DOHH2 (cell line): Measurements from ENCODE around the gene MEST.

Experiments used
- H3F3A ChIP-seq: fragments of 200-600 bp; sonication (generic), shearing (Covaris generic); 2 replicates; pipeline ENCODE4 v1.6.0; 2016; ENCODE audit warnings: antibody characterized with exemption, mild to moderate bottlenecking; ENCODE audit not compliant: control insufficient read depth, insufficient read depth
- H3K27ac ChIP-seq: fragments of 200-600 bp; sonication (generic); 2 replicates; pipeline ENCODE4 v1.5.1; 2014; ENCODE audit warnings: low read depth, mild to moderate bottlenecking, low read length, moderate library complexity
- H3K27me3 ChIP-seq: fragments of 200-600 bp; sonication (generic); 2 replicates; pipeline ENCODE4 v1.6.1; 2014; ENCODE audit warnings: mild to moderate bottlenecking, low read length, mixed read lengths; ENCODE audit not compliant: control insufficient read depth
- H3K36me3 ChIP-seq: fragments of 200-600 bp; sonication (generic); 2 replicates; pipeline ENCODE4 v1.6.1; 2014; ENCODE audit warnings: mild to moderate bottlenecking, low read length, moderate library complexity, mixed read lengths; ENCODE audit not compliant: control insufficient read depth
- H3K4me1 ChIP-seq: fragments of 200-600 bp; sonication (generic); 2 replicates; pipeline ENCODE4 v1.6.1; 2014; ENCODE audit warnings: mild to moderate bottlenecking, low read length, mixed read lengths; ENCODE audit not compliant: control insufficient read depth
- H3K4me2 ChIP-seq: fragments of 200-600 bp; sonication (generic); 2 replicates; pipeline ENCODE4 v1.6.0; 2014; ENCODE audit warnings: mild to moderate bottlenecking, low read length, moderate library complexity
- H3K4me3 ChIP-seq: fragments of 200-600 bp; sonication (generic); 2 replicates; pipeline ENCODE4 v1.5.1; 2014; ENCODE audit warnings: mild to moderate bottlenecking, low read length, mixed read lengths
- H3K79me2 ChIP-seq: fragments of 200-600 bp; sonication (generic); 2 replicates; pipeline ENCODE4 v1.6.1; 2014; ENCODE audit warnings: mild to moderate bottlenecking, low read length, mixed read lengths; ENCODE audit not compliant: control insufficient read depth
- H3K9me2 ChIP-seq: fragments of 200-600 bp; sonication (generic); replicated peaks from 2 replicates; pipeline ENCODE4 v1.6.1; 2014; ENCODE audit warnings: mild to moderate bottlenecking, low read length, mixed read lengths; ENCODE audit not compliant: control insufficient read depth
- H3K9me3 ChIP-seq: fragments of 200-600 bp; sonication (generic); 2 replicates; pipeline ENCODE4 v1.6.1; 2014; ENCODE audit warnings: antibody characterized with exemption, low read length, mixed read lengths; ENCODE audit not compliant: control insufficient read depth, insufficient read depth
- H4K20me1 ChIP-seq: fragments of 200-600 bp; sonication (generic); 2 replicates; pipeline ENCODE4 v1.6.0; 2014; ENCODE audit warnings: low read depth, mild to moderate bottlenecking, antibody characterized with exemption, low read length, moderate library complexity; ENCODE audit not compliant: control insufficient read depth, insufficient read depth
- CTCF ChIP-seq: fragments of 200-600 bp; sonication (generic); IDR thresholded peaks from one replicate; pipeline ENCODE4 v1.5.1; 2014; ENCODE audit warnings: antibody characterized with exemption, mild to moderate bottlenecking, low read depth, low read length; ENCODE audit not compliant: poor library complexity, severe bottlenecking
- EZH2phosphoT487 ChIP-seq: fragments of 200-600 bp; sonication (generic); IDR thresholded peaks from 2 replicates; pipeline ENCODE4 v1.6.1; 2017; ENCODE audit warnings: borderline replicate concordance, mild to moderate bottlenecking, antibody characterized with exemption, low read length, moderate library complexity, mixed read lengths

Gene MEST

GRCh38 chr7:130481898-130482297, 10.0 kb upstream of the MEST start:
- no peaks in the 10 kb centered on the region for H4K20me1 ChIP-seq
- H3K4me3 ChIP-seq = no peak overlapping the region
- H3K4me2 ChIP-seq = no peak overlapping the region
- H3K36me3 ChIP-seq = no peaks in the 10 kb centered on the region
- H3K79me2 ChIP-seq = no peaks in the 10 kb centered on the region
- H3F3A ChIP-seq = no peaks in the 10 kb centered on the region
- no peaks in the 10 kb centered on the region for H3K9me3 ChIP-seq
- H3K27me3 ChIP-seq = peaks cover 46% of the 10 kb centered on the region
- H3K4me1 ChIP-seq = peaks cover 10% of the 10 kb centered on the region
- H3K9me2 ChIP-seq = no peaks in the 10 kb centered on the region
- TF ChIP-seq CTCF (no peak), EZH2phosphoT487 (no peak)
- H3K27ac ChIP-seq = no peak overlapping the region

- Histone ChIP-seq H3K27me3 (peaks cover 54% of the 10 kb centered on the region), H3K4me2 (no peak overlapping the region), H3K4me1 (peaks cover 13% of the 10 kb centered on the region), H3K9me2 (no peaks in the 10 kb centered on the region), H3K9me3 (no peaks in the 10 kb centered on the region), H3K36me3 (no peaks in the 10 kb centered on the region), H3K4me3 (no peak overlapping the region), H3K27ac (no peak overlapping the region), H3F3A (no peaks in the 10 kb centered on the region), H3K79me2 (no peaks in the 10 kb centered on the region), H4K20me1 (no peaks in the 10 kb centered on the region)
- no peak for TF ChIP-seq EZH2phosphoT487
- no peak for TF ChIP-seq CTCF
These were observed 8.9 kb upstream of the MEST start for GRCh38 chr7:130483031-130483430.

GRCh38 chr7:130485734-130486113, 6.2 kb upstream of the MEST start:
- H3K4me3 ChIP-seq = peak overlapping the region; percentile 69; the same call in 1 of the 2 replicates
- peaks cover 72% of the 10 kb centered on the region for H3K27me3 ChIP-seq
- H3K4me2 ChIP-seq = peak overlapping the region; percentile 72
- no peaks in the 10 kb centered on the region for H4K20me1 ChIP-seq
- H3F3A ChIP-seq = no peaks in the 10 kb centered on the region
- H3K27ac ChIP-seq = no peak overlapping the region
- H3K9me3 ChIP-seq = no peaks in the 10 kb centered on the region
- no peaks in the 10 kb centered on the region for H3K36me3 ChIP-seq
- TF ChIP-seq CTCF (no peak), EZH2phosphoT487 (no peak)
- H3K9me2 ChIP-seq = no peaks in the 10 kb centered on the region
- H3K79me2 ChIP-seq = no peaks in the 10 kb centered on the region
- peaks cover 13% of the 10 kb centered on the region for H3K4me1 ChIP-seq
